ENCODE measurements around the gene LCAT.

DNA sequence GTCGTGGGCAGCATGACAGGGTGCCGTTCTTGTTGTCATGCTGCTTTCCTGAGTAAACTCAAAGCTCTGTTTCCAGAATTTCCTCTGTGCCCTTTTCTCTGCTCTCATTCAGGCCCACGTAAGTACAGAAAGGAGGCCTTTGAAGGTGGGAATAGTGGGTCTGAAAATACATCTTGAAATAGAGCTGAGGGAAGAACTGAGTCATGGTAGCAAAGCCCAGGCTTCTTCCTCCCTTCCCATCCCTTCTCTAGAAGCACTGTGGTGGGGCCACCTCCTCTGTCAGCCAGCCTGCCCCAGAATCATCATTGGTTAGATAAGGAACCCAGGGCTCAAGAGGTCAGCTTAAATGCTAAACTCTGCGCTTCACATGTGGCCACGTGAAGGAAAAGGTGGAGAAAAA is 21.7 kb downstream of the LCAT start:
- no peak for TF ChIP-seq POLR2A (IDR thresholded peaks at IDR 0.05)
- TF ChIP-seq, protein P1, sequence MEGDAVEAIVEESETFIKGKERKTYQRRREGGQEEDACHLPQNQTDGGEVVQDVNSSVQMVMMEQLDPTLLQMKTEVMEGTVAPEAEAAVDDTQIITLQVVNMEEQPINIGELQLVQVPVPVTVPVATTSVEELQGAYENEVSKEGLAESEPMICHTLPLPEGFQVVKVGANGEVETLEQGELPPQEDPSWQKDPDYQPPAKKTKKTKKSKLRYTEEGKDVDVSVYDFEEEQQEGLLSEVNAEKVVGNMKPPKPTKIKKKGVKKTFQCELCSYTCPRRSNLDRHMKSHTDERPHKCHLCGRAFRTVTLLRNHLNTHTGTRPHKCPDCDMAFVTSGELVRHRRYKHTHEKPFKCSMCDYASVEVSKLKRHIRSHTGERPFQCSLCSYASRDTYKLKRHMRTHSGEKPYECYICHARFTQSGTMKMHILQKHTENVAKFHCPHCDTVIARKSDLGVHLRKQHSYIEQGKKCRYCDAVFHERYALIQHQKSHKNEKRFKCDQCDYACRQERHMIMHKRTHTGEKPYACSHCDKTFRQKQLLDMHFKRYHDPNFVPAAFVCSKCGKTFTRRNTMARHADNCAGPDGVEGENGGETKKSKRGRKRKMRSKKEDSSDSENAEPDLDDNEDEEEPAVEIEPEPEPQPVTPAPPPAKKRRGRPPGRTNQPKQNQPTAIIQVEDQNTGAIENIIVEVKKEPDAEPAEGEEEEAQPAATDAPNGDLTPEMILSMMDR (IDR thresholded peaks at IDR 0.05): no peak

Data from Peyer's patch (tissue), 4 donors.